H1 (cell line): ENCODE measurements around the gene VASP. TPM values are rescaled to one million over a fixed set of nuclear protein-coding genes. Genes with fewer than 3 reads are reported as not detected.

Experiments used
- CTCF ChIA-PET: fragments of 300-600 bp; sonication (Branson Sonifier 250); formaldehyde crosslinking; loops from one replicate; lab custom pipeline; 2021; ENCODE audit not compliant: partially characterized antibody; lab: Charles Lee
- POLR2A ChIA-PET: fragments of 300-600 bp; sonication (Branson Sonifier 250); formaldehyde crosslinking; loops from one replicate; lab custom pipeline; 2021; ENCODE audit warnings: inconsistent platforms; ENCODE audit not compliant: partially characterized antibody; lab: Charles Lee
- DNase-seq, 2 experiments: peaks; one replicate each; pipeline versions ENCODE4 v3.0.0 to v3.0.0-alpha.2; 2010 to 2022; ENCODE audit warnings: low spot score in 2 of 2, low read depth in 1 of 2, mixed read lengths in 1 of 2
- FAIRE-seq: peaks from 2 replicates; lab custom pipeline; 2011; peaks lifted over from hg19 to GRCh38; lab: Jason Lieb, UNC
- H2AFZ ChIP-seq: 2 replicates; pipeline ENCODE4 v1.8.1; 2012; ENCODE audit warnings: low read length, inconsistent platforms
- H2AK5ac ChIP-seq: 2 replicates; pipeline ENCODE4 v1.6.1; 2013; ENCODE audit warnings: low read depth, low read length
- H2BK120ac ChIP-seq: replicated peaks from 2 replicates; pipeline ENCODE3; 2013; ENCODE audit warnings: low read depth, low read length, inconsistent platforms
- H2BK12ac ChIP-seq: 2 replicates; pipeline ENCODE4 v1.6.1; 2013; ENCODE audit warnings: low read depth, low read length
- H2BK15ac ChIP-seq: 2 replicates; pipeline ENCODE4 v1.6.1; 2013; ENCODE audit warnings: low read length
- H2BK20ac ChIP-seq: 2 replicates; pipeline ENCODE4 v1.6.1; 2013; ENCODE audit warnings: low read length
- H2BK5ac ChIP-seq: 2 replicates; pipeline ENCODE4 v1.6.1; 2013; ENCODE audit warnings: low read depth, low read length
- H3K14ac ChIP-seq: 2 replicates; pipeline ENCODE4 v1.6.1; 2013; ENCODE audit warnings: inconsistent platforms; ENCODE audit not compliant: insufficient read length
- H3K18ac ChIP-seq: 2 replicates; pipeline ENCODE4 v1.6.1; 2013; ENCODE audit warnings: low read length; ENCODE audit errors: extremely low read depth
- H3K23ac ChIP-seq: 2 replicates; pipeline ENCODE4 v1.6.1; 2013; ENCODE audit warnings: inconsistent platforms; ENCODE audit not compliant: insufficient read length
- H3K23me2 ChIP-seq: 2 replicates; pipeline ENCODE4 v1.6.1; 2013; ENCODE audit warnings: low read depth, low read length
- H3K27ac ChIP-seq: 2 replicates; pipeline ENCODE4 v1.6.1; 2011; ENCODE audit warnings: low read depth, low read length, inconsistent platforms
- H3K27me3 ChIP-seq, 4 experiments: replicated peaks in 1 of 4; 1 replicate in 1 of 4; 2 replicates in 3 of 4; pipeline versions ENCODE4 v1.6.1 to v1.8.1; 2011 to 2013; ENCODE audit warnings: low read length in 3 of 4, mild to moderate bottlenecking in 3 of 4, inconsistent platforms in 2 of 4, mixed read lengths in 2 of 4, moderate library complexity in 1 of 4; ENCODE audit not compliant: control insufficient read depth in 3 of 4, insufficient read depth in 3 of 4; ENCODE audit errors: extremely low read depth in 1 of 4
- H3K36me3 ChIP-seq, 4 experiments: 2 replicates each; pipeline versions ENCODE4 v1.6.1 to v1.8.1; 2011 to 2013; ENCODE audit warnings: mild to moderate bottlenecking in 4 of 4, low read length in 3 of 4, moderate library complexity in 2 of 4, control low read depth in 1 of 4, inconsistent platforms in 1 of 4; ENCODE audit not compliant: insufficient read depth in 4 of 4, control insufficient read depth in 2 of 4
- H3K4ac ChIP-seq: replicated peaks from 2 replicates; pipeline ENCODE3; 2013; ENCODE audit warnings: low read length, low read depth, mixed read lengths, inconsistent platforms; ENCODE audit not compliant: insufficient read length
- H3K4me1 ChIP-seq, 4 experiments: replicated peaks in 1 of 4; 1 replicate in 1 of 4; 2 replicates in 3 of 4; pipeline versions ENCODE4 v1.6.1 to v1.8.1; 2011 to 2013; ENCODE audit warnings: low read length in 3 of 4, inconsistent platforms in 2 of 4, mixed read lengths in 1 of 4; ENCODE audit not compliant: insufficient read depth in 4 of 4, control insufficient read depth in 3 of 4
- H3K4me2 ChIP-seq, 2 experiments: 2 replicates each; pipeline versions ENCODE4 v1.6.1 to v1.8.1; 2011 to 2013; ENCODE audit warnings: low read depth in 2 of 2, low read length in 2 of 2, control low read depth in 1 of 2, inconsistent platforms in 1 of 2, mild to moderate bottlenecking in 1 of 2; ENCODE audit not compliant: insufficient read depth in 1 of 2
- H3K4me3 ChIP-seq, 4 experiments: fragments of 200-600, 300-600 bp in 1 of 4; sonication (generic), shearing (Covaris generic), sonication (Bioruptor Twin) in 1 of 4; 2 replicates each; pipeline versions ENCODE4 v1.5.1 to v1.8.1; 2011 to 2016; ENCODE audit warnings: low read length in 4 of 4, low read depth in 3 of 4, control low read depth in 2 of 4, inconsistent platforms in 2 of 4, mild to moderate bottlenecking in 2 of 4, mixed read lengths in 1 of 4, moderate library complexity in 1 of 4; ENCODE audit not compliant: insufficient read depth in 2 of 4; ENCODE audit errors: extremely low read depth in 1 of 4
- H3K56ac ChIP-seq: replicated peaks from 2 replicates; pipeline ENCODE3; 2013; ENCODE audit warnings: low read depth, mild to moderate bottlenecking, mixed read lengths, low read length, inconsistent platforms; ENCODE audit not compliant: insufficient read length
- H3K79me1 ChIP-seq: 2 replicates; pipeline ENCODE4 v1.6.1; 2013; ENCODE audit warnings: low read depth, low read length, control low read depth
- H3K79me2 ChIP-seq, 2 experiments: 2 replicates each; pipeline versions ENCODE4 v1.6.1 to v1.8.1; 2012 to 2013; ENCODE audit warnings: low read length in 2 of 2, mild to moderate bottlenecking in 2 of 2, inconsistent platforms in 1 of 2; ENCODE audit not compliant: insufficient read depth in 2 of 2, control insufficient read depth in 1 of 2
- H3K9ac ChIP-seq, 4 experiments: replicated peaks in 1 of 4; 1 replicate in 1 of 4; 2 replicates in 3 of 4; pipeline versions ENCODE4 v1.6.1 to v1.8.1; 2011 to 2013; ENCODE audit warnings: low read depth in 3 of 4, low read length in 3 of 4, control low read depth in 2 of 4, mild to moderate bottlenecking in 2 of 4, moderate library complexity in 2 of 4, inconsistent platforms in 1 of 4; ENCODE audit errors: extremely low read depth in 1 of 4
- H3K9me3 ChIP-seq, 2 experiments: 2 replicates each; pipeline versions ENCODE4 v1.6.1 to v1.8.1; 2012 to 2013; ENCODE audit warnings: mild to moderate bottlenecking in 2 of 2, moderate library complexity in 2 of 2, control low read depth in 1 of 2, inconsistent platforms in 1 of 2, low read depth in 1 of 2, low read length in 1 of 2, mixed read lengths in 1 of 2; ENCODE audit not compliant: insufficient read depth in 2 of 2
- H4K20me1 ChIP-seq, 2 experiments: replicated peaks in 1 of 2; 2 replicates each; pipeline versions ENCODE3 to v1.8.1; 2011 to 2013; ENCODE audit warnings: inconsistent platforms in 2 of 2, low read length in 2 of 2, mild to moderate bottlenecking in 1 of 2; ENCODE audit not compliant: insufficient read depth in 2 of 2, control insufficient read depth in 1 of 2
- H4K5ac ChIP-seq: 2 replicates; pipeline ENCODE4 v1.6.1; 2013; ENCODE audit warnings: low read length, low read depth, mixed read lengths, inconsistent platforms; ENCODE audit not compliant: insufficient read length
- H4K8ac ChIP-seq: 2 replicates; pipeline ENCODE4 v1.8.0; 2013; ENCODE audit warnings: mild to moderate bottlenecking, moderate library complexity, low read length, inconsistent platforms; ENCODE audit not compliant: insufficient read depth; ENCODE audit errors: extremely low read depth
- H4K91ac ChIP-seq: replicated peaks from 2 replicates; pipeline ENCODE3; 2013; ENCODE audit warnings: low read length, mixed read lengths, inconsistent platforms; ENCODE audit not compliant: insufficient read length
- BACH1 ChIP-seq: IDR thresholded peaks from 2 replicates; pipeline ENCODE4 v1.6.1; 2012; ENCODE audit warnings: low read length, improper control_type of control experiment
- CEBPB ChIP-seq: IDR thresholded peaks from 2 replicates; pipeline ENCODE4 v1.6.1; 2012; ENCODE audit warnings: low read depth, low read length
- CTBP2 ChIP-seq: IDR thresholded peaks from 2 replicates; pipeline ENCODE4 v1.7.0; 2011; ENCODE audit warnings: borderline replicate concordance, mild to moderate bottlenecking, moderate library complexity, mixed read lengths, low read length; ENCODE audit not compliant: insufficient read depth, insufficient read length
- FOSL1 ChIP-seq: IDR thresholded peaks from 2 replicates; pipeline ENCODE4 v1.6.1; 2011; ENCODE audit warnings: mild to moderate bottlenecking, low read depth, low read length, moderate library complexity; ENCODE audit not compliant: insufficient read depth
- GABPA ChIP-seq: IDR thresholded peaks from 2 replicates; pipeline ENCODE4 v1.6.1; 2011; ENCODE audit warnings: mild to moderate bottlenecking, low read length, moderate library complexity, borderline replicate concordance; ENCODE audit not compliant: insufficient read depth
- GTF2F1 ChIP-seq: IDR thresholded peaks from 2 replicates; pipeline ENCODE4 v1.6.1; 2012; ENCODE audit warnings: low read depth, low read length, improper control_type of control experiment, borderline replicate concordance
- POLR2A ChIP-seq, 2 experiments: IDR thresholded peaks; 1 replicate in 1 of 2; 2 replicates in 1 of 2; pipeline ENCODE4 v1.6.1; 2011; ENCODE audit warnings: low read depth in 2 of 2, low read length in 2 of 2, mild to moderate bottlenecking in 2 of 2; ENCODE audit errors: control extremely low read depth in 1 of 2
- ZNF274 ChIP-seq: IDR thresholded peaks from 2 replicates; pipeline ENCODE4 v1.7.0; 2012; ENCODE audit warnings: low read length, borderline replicate concordance; ENCODE audit errors: extremely low read depth
- WGBS, 2 experiments: shearing (Covaris generic) in 1 of 2; methylation state at CpG; one replicate each; pipeline versions ENCODE4 v1.1.6 to v1.1.7; 2013 to 2015; ENCODE audit warnings: low lambda C conversion rate in 2 of 2, mixed read lengths in 2 of 2, inconsistent platforms in 1 of 2, low coverage in 1 of 2, missing lambda C conversion rate in 1 of 2; ENCODE audit not compliant: insufficient replicate concordance in 2 of 2, insufficient coverage in 1 of 2, insufficient read length in 1 of 2; ENCODE audit errors: extremely low coverage in 1 of 2, missing lambda C conversion rate in 1 of 2; 5-methylcytosine and 5-hydroxymethylcytosine counted together
- polyA plus RNA-seq, 7 experiments: library from polyadenylated mRNA; depleted of rRNA in 3 of 7; stranded (reverse) in 5 of 7; unstranded in 2 of 7; fragments of >200 nt in 5 of 7; fragments of 200-250 nt in 2 of 7; gene quantifications; 1 replicate in 5 of 7; 2 replicates in 1 of 7; 4 replicates in 1 of 7; pipeline versions ENCODE4 v1.2.1 to v1.2.3, GENCODE V29; 2011 to 2013; ENCODE audit warnings: missing spikeins in 2 of 7, mixed read lengths in 2 of 7
- total RNA-seq: library from RNA; stranded (reverse); fragmentation: NEBNext Ultra II Directional; extraction: Animal tissue kit (Norgen Biotek cat#: 25700); gene quantifications from 2 replicates; pipeline ENCODE4 v1.2.1, GENCODE V29; 2021
- TF ChIP-seq, protein P1 (sequence below): IDR thresholded peaks from 2 replicates; pipeline ENCODE4 v1.6.1; 2012; ENCODE audit warnings: inconsistent platforms

The VASP gene
- total and polyA plus RNA-seq, 2 of the 8 experiments (the other 6 are each of a cell fraction or from before 2014, with no cell fraction given): 89.7 to 135 TPM

DNA sequence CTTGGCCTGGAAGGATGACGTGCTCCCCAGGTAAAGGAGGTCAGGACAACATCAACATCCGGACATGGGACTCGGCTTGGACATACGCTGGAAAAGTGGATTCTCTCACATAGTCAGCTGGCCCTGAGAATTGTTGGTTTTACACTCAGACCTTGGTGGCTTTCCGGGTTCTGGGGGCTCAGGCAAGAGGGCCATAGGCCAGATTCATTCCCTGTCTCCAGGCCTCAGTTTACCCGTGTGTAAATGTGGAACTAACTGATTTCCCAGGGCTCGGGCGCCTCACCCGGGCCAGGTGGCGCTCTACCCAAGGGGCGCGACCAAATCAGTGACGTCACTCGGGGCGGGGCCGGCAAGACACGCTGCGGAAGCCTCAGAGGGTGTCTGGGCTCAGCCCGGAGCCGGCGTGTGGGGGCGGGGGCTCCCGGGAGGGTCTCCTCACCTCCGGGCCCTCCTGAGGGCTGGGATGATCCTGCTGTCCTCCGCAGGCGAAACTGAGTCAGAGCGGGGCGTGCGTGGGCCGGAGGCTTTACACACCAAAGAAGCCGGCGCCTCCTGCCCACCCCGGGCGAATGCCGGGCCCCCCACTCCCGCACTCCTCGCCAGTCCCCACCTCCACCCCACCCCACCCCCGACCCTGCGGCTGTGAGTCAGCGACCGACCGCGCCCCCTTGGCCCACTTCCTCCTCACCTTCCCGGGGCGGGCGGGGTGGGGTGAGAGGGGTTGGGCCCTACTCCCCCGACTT, 862 bp upstream of the VASP start:
- Histone ChIP-seq H3K27ac (peak overlapping the region; percentile 44; the same call in 1 of the 2 replicates), H3K27me3 (no peaks in the 10 kb centered on the region)
- TF ChIP-seq ZNF274 (no peak), CEBPB (no peak), FOSL1 (no peak), POLR2A (IDR thresholded peaks at IDR 0.05; ENCODE audit: control extremely low read depth in 1 of 2, low read depth in 2 of 2, low read length in 2 of 2) (peak; percentile 60 to 80), CTBP2 (peak; percentile 9), GABPA (no peak), GTF2F1 (no peak), BACH1 (no peak)
- TF ChIP-seq, protein P1, sequence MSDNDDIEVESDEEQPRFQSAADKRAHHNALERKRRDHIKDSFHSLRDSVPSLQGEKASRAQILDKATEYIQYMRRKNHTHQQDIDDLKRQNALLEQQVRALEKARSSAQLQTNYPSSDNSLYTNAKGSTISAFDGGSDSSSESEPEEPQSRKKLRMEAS: peak; percentile 50

More for the DNA sequence above, 862 bp upstream of the VASP start:
- no peak overlapping the region for H2AK5ac ChIP-seq
- H3K4ac ChIP-seq: no peak overlapping the region
- H2BK15ac ChIP-seq: no peak overlapping the region; the same call in 1 of the 2 replicates
- CTCF ChIA-PET: interaction anchor here (0.7 to 2.8 kb wide), 3 partner anchors 13 to 102 kb away, joined by 3 to 12 read pairs (median 5); no protein-coding TSS in a partner anchor
- peak in 1 of 2 experiments; percentile 99 for DNase-seq
- H3K14ac ChIP-seq: no peak overlapping the region
- POLR2A ChIA-PET: interaction anchor here (0.8 to 2.4 kb wide), 3 partner anchors 7 to 76 kb away, joined by 3 to 20 read pairs (median 3); partner anchors contain the start of gene PPM1N
- H3K4me3 ChIP-seq: peak overlapping the region; percentile 72 to 97 (median 95)
- peaks cover 7 to 14% (median 11%) of the 10 kb centered on the region in 4 experiments for H3K4me1 ChIP-seq
- FAIRE-seq: no peak
- H4K8ac ChIP-seq: no peak overlapping the region
- H4K5ac ChIP-seq: peak overlapping the region; percentile 85
- 22% methylated on average over 17 of the region's 47 CpGs; no CpG with 5 or more reads in 1 of the 2 experiments for WGBS, 2 experiments
- 0 out of 2 replicates have a peak overlapping the region, but pooled peaks have one; percentile 13 for H2BK12ac ChIP-seq
- H3K56ac ChIP-seq: peak overlapping the region; percentile 33
- no peaks in the 10 kb centered on the region for H3K36me3 ChIP-seq
- no peak overlapping the region; the same call in 1 of the 2 replicates for H2BK5ac ChIP-seq
- H3K23me2 ChIP-seq: peaks cover 10% of the 10 kb centered on the region; the same call in 1 of the 2 replicates
- peak overlapping the region; percentile 77 for H4K91ac ChIP-seq
- H3K9me3 ChIP-seq: no peaks in the 10 kb centered on the region
- H3K79me1 ChIP-seq: peaks cover 7% of the 10 kb centered on the region; the same call in 1 of the 2 replicates
- no peak overlapping the region for H2BK20ac ChIP-seq
- peaks cover 19 to 34% of the 10 kb centered on the region in 2 experiments for H3K79me2 ChIP-seq
- peaks cover 0 to 9% of the 10 kb centered on the region in 2 experiments for H4K20me1 ChIP-seq
- peak overlapping the region in 2 of 4 experiments; percentile 6 to 25; a peak in 1 of 7 replicates for H3K9ac ChIP-seq
- H2BK120ac ChIP-seq: no peak overlapping the region
- H2AFZ ChIP-seq: no peak overlapping the region
- no peak overlapping the region for H3K23ac ChIP-seq
- peak overlapping the region; percentile 56 to 93 for H3K4me2 ChIP-seq
- H3K18ac ChIP-seq: peak overlapping the region; percentile 97
